Neural cell (in vitro differentiated cells): ENCODE data around the gene RFC5. TPM values are rescaled to one million over a fixed set of nuclear protein-coding genes. Genes with fewer than 3 reads are reported as not detected.

ENCODE experiments used
- H2AFZ ChIP-seq: fragments of 200-600, 300-800 bp; sonication (generic), shearing (Covaris generic); 2 replicates; pipeline ENCODE4 v1.6.0; 2014; ENCODE audit warnings: low read depth, mild to moderate bottlenecking, antibody characterized with exemption, low read length, moderate library complexity
- H3F3A ChIP-seq: fragments of 200-600 bp; shearing (Covaris generic); 2 replicates; pipeline ENCODE4 v1.6.1; 2016; ENCODE audit warnings: mild to moderate bottlenecking, moderate library complexity, mixed read lengths, antibody characterized with exemption, low read length; ENCODE audit not compliant: insufficient read depth, poor library complexity, severe bottlenecking
- H3K27ac ChIP-seq: fragments of 200-600, 300-800 bp; sonication (generic), shearing (Covaris generic); 2 replicates; pipeline ENCODE4 v1.5.1; 2014; ENCODE audit warnings: mild to moderate bottlenecking, low read length, moderate library complexity
- H3K27me3 ChIP-seq: fragments of 300-800, 200-600 bp; sonication (generic), shearing (Covaris generic); 2 replicates; pipeline ENCODE4 v1.6.0; 2014; ENCODE audit warnings: mild to moderate bottlenecking, low read depth, low read length, moderate library complexity; ENCODE audit not compliant: insufficient read depth
- H3K36me3 ChIP-seq: fragments of 300-800, 200-600 bp; sonication (generic), shearing (Covaris generic); 2 replicates; pipeline ENCODE4 v1.5.1; 2014; ENCODE audit warnings: mild to moderate bottlenecking, antibody characterized with exemption, low read length, moderate library complexity; ENCODE audit not compliant: insufficient read depth
- H3K4me2 ChIP-seq: fragments of 300-800, 200-600 bp; sonication (generic), shearing (Covaris generic); 2 replicates; pipeline ENCODE4 v1.6.0; 2014; ENCODE audit warnings: mild to moderate bottlenecking, low read length
- H3K4me3 ChIP-seq: fragments of 300-800, 200-600 bp; sonication (generic), shearing (Covaris generic); 2 replicates; pipeline ENCODE4 v1.5.1; 2014; ENCODE audit warnings: mild to moderate bottlenecking, low read length, moderate library complexity
- H3K79me2 ChIP-seq: fragments of 200-600 bp; shearing (Covaris generic); replicated peaks from 2 replicates; pipeline ENCODE4 v1.6.0; 2014; ENCODE audit warnings: mild to moderate bottlenecking, low read length, moderate library complexity; ENCODE audit not compliant: insufficient read depth
- H3K9ac ChIP-seq: fragments of 300-800, 200-600 bp; sonication (generic), shearing (Covaris generic); 2 replicates; pipeline ENCODE4 v1.6.1; 2016; ENCODE audit warnings: mild to moderate bottlenecking, low read length, mixed read lengths
- H3K9me2 ChIP-seq: fragments of 200-600 bp; shearing (Covaris generic); 2 replicates; pipeline ENCODE4 v1.6.1; 2016; ENCODE audit warnings: mild to moderate bottlenecking, low read length, mixed read lengths; ENCODE audit not compliant: insufficient read depth
- H3K9me3 ChIP-seq: fragments of 200-600, 300-800 bp; sonication (generic), shearing (Covaris generic); 2 replicates; pipeline ENCODE4 v1.6.1; 2016; ENCODE audit warnings: mild to moderate bottlenecking, mixed run types, low read length, moderate library complexity, mixed read lengths
- H4K20me1 ChIP-seq: fragments of 200-600 bp; shearing (Covaris generic); 2 replicates; pipeline ENCODE4 v1.6.1; 2016; ENCODE audit warnings: mild to moderate bottlenecking, mixed run types; ENCODE audit not compliant: insufficient read depth
- CTCF ChIP-seq: fragments of 450-650 bp; IDR thresholded peaks from 2 replicates; pipeline ENCODE4 v1.5.1; 2014; ENCODE audit warnings: antibody characterized with exemption, mild to moderate bottlenecking, moderate library complexity; ENCODE audit not compliant: poor library complexity, severe bottlenecking
- EP300 ChIP-seq: fragments of 450-650 bp; conservative IDR thresholded peaks from 2 replicates; pipeline ENCODE4 v1.6.1; 2014; ENCODE audit warnings: antibody characterized with exemption, mild to moderate bottlenecking, moderate library complexity; ENCODE audit not compliant: poor library complexity, severe bottlenecking
- EZH2 ChIP-seq: fragments of 200-600, 300-800 bp; shearing (Covaris generic), sonication (generic); IDR thresholded peaks from 2 replicates; pipeline ENCODE4 v1.6.1; 2014; ENCODE audit warnings: antibody characterized with exemption, low read length, borderline replicate concordance, mild to moderate bottlenecking; ENCODE audit not compliant: insufficient read depth, poor library complexity, severe bottlenecking
- MXI1 ChIP-seq: fragments of 450-650 bp; conservative IDR thresholded peaks from 2 replicates; pipeline ENCODE4 v1.6.1; 2014; ENCODE audit warnings: antibody characterized with exemption, mild to moderate bottlenecking; ENCODE audit not compliant: poor library complexity, severe bottlenecking
- POLR2AphosphoS5 ChIP-seq: IDR thresholded peaks from 2 replicates; pipeline ENCODE4 v1.6.1; 2012
- RAD21 ChIP-seq: fragments of 450-650 bp; conservative IDR thresholded peaks from 2 replicates; pipeline ENCODE4 v1.6.1; 2014; ENCODE audit warnings: antibody characterized with exemption, mild to moderate bottlenecking, moderate library complexity
- SMC3 ChIP-seq: fragments of 450-650 bp; conservative IDR thresholded peaks from 2 replicates; pipeline ENCODE4 v1.6.1; 2014; ENCODE audit warnings: antibody characterized with exemption, mild to moderate bottlenecking, moderate library complexity; ENCODE audit not compliant: poor library complexity
- TAF1 ChIP-seq: IDR thresholded peaks from 2 replicates; pipeline ENCODE4 v1.6.1; 2012; ENCODE audit warnings: low read depth
- polyA minus RNA-seq: library from RNA; depleted of rRNA, polyadenylated mRNA; stranded (reverse); fragments of >200 nt; gene quantifications from 2 replicates; pipeline ENCODE4 v1.2.3, GENCODE V29; 2014
- polyA plus RNA-seq: library from polyadenylated mRNA; depleted of rRNA; stranded (reverse); fragments of >200 nt; gene quantifications from 2 replicates; pipeline ENCODE4 v1.2.3, GENCODE V29; 2014
- TF ChIP-seq, protein P1 (sequence below): IDR thresholded peaks from 2 replicates; pipeline ENCODE4 v1.6.1; 2012; ENCODE audit warnings: borderline replicate concordance

RFC5 gene
- 36.5 and 39.4 TPM in 2 replicates for polyA plus RNA-seq
- 18.3 and 19.1 TPM in 2 replicates for polyA minus RNA-seq

GRCh38 chr12:118016424-118017264, at the start of gene RFC5:
TSS of gene RFC5 (plus strand) at chr12:118016703. CDS start at chr12:118016828, 125 bp downstream.
- no peaks in the 10 kb centered on the region for H4K20me1 ChIP-seq
- peak within 1 kb of the TSS; percentile 68 for H3K27ac ChIP-seq
- H3K4me3 ChIP-seq = peak within 1 kb of the TSS; percentile 96
- H3K9me2 ChIP-seq = no peaks in the 10 kb centered on the region
- H3K4me2 ChIP-seq = peak within 1 kb of the TSS; percentile 90
- no peaks in the 10 kb centered on the region for H3K36me3 ChIP-seq
- TF ChIP-seq POLR2AphosphoS5 = peak; percentile 68
- TF ChIP-seq EZH2 = no peak
- TF ChIP-seq TAF1 = no peak
- TF ChIP-seq CTCF = no peak
- no peak for TF ChIP-seq EP300
- TF ChIP-seq SMC3 = peak; percentile 63
- peak; percentile 53 for TF ChIP-seq RAD21
- TF ChIP-seq MXI1 = peak; percentile 95
- TF ChIP-seq, protein P1, sequence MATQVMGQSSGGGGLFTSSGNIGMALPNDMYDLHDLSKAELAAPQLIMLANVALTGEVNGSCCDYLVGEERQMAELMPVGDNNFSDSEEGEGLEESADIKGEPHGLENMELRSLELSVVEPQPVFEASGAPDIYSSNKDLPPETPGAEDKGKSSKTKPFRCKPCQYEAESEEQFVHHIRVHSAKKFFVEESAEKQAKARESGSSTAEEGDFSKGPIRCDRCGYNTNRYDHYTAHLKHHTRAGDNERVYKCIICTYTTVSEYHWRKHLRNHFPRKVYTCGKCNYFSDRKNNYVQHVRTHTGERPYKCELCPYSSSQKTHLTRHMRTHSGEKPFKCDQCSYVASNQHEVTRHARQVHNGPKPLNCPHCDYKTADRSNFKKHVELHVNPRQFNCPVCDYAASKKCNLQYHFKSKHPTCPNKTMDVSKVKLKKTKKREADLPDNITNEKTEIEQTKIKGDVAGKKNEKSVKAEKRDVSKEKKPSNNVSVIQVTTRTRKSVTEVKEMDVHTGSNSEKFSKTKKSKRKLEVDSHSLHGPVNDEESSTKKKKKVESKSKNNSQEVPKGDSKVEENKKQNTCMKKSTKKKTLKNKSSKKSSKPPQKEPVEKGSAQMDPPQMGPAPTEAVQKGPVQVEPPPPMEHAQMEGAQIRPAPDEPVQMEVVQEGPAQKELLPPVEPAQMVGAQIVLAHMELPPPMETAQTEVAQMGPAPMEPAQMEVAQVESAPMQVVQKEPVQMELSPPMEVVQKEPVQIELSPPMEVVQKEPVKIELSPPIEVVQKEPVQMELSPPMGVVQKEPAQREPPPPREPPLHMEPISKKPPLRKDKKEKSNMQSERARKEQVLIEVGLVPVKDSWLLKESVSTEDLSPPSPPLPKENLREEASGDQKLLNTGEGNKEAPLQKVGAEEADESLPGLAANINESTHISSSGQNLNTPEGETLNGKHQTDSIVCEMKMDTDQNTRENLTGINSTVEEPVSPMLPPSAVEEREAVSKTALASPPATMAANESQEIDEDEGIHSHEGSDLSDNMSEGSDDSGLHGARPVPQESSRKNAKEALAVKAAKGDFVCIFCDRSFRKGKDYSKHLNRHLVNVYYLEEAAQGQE = no peak
- peak within 1 kb of the TSS; percentile 48 for H2AFZ ChIP-seq
- peak within 1 kb of the TSS; percentile 72 for H3K9ac ChIP-seq
- no peaks in the 10 kb centered on the region for H3K27me3 ChIP-seq
- H3K9me3 ChIP-seq = no peaks in the 10 kb centered on the region
- H3K79me2 ChIP-seq = peaks cover 15% of the 10 kb centered on the region
- no peaks in the 10 kb centered on the region for H3F3A ChIP-seq

DNA sequence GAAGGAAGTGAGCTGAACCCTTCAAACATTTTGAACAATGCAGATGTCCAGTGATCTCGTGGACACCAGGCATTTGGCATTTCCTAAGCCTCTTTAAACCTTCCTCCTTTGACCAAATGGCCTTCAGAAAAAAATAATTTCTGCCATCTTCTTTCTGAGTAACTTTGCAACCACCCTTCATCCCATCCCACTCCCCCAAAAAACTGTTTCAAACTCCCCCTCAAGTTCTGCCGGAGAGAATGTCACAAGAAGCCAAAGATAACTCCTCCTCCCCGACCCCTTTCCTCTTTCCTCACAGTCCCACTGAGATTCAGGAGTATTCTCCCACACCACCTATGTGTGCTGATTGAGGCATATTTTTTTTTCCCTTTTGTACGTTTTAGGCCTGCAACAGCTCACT, 49.5 kb upstream of the RFC5 start:
- peak overlapping the region; percentile 75 for H3K4me2 ChIP-seq
- H3K36me3 ChIP-seq = no peaks in the 10 kb centered on the region
- no peak overlapping the region for H2AFZ ChIP-seq
- peak overlapping the region; percentile 96 for H3K27ac ChIP-seq
- no peaks in the 10 kb centered on the region for H4K20me1 ChIP-seq
- H3K4me3 ChIP-seq = peak overlapping the region; percentile 81
- H3K79me2 ChIP-seq = peaks cover 34% of the 10 kb centered on the region
- no peaks in the 10 kb centered on the region for H3K9me2 ChIP-seq
- H3K9me3 ChIP-seq = peaks cover 4% of the 10 kb centered on the region
- no peak for TF ChIP-seq RAD21
- no peak for TF ChIP-seq SMC3
- TF ChIP-seq CTCF = no peak
- TF ChIP-seq TAF1 = no peak
- H3K27me3 ChIP-seq = no peaks in the 10 kb centered on the region
- peaks cover 4% of the 10 kb centered on the region for H3F3A ChIP-seq
- peak overlapping the region; percentile 95 for H3K9ac ChIP-seq
